ENCODE results near the gene NYAP2. TPM values are rescaled to one million over a fixed set of nuclear protein-coding genes. Genes with fewer than 3 reads are reported as not detected.

Gene NYAP2
- total RNA-seq, 1 donor from 2014 or later: not detected

- Histone ChIP-seq H3K36me3 (no peaks in the 10 kb centered on the region), H3K4me1 (no peaks in the 10 kb centered on the region), H3K27ac (replicated peaks) (no peak overlapping the region), H3K9me3 (replicated peaks) (peaks cover 10% of the 10 kb centered on the region), H3K27me3 (ENCODE audit: low read depth) (no peaks in the 10 kb centered on the region), H3K4me3 (no peak overlapping the region)
- intact Hi-C loops (cut with micrococcal nuclease): no loop called here
- no peak for DNase-seq
- no peak for TF ChIP-seq CTCF (IDR thresholded peaks at IDR 0.05; ENCODE audit: borderline replicate concordance)
Measured at GRCh38 chr2:225534037-225534436, 134.5 kb downstream of the NYAP2 start.

- no peaks in the 10 kb centered on the region for H3K36me3 ChIP-seq
- TF ChIP-seq CTCF (IDR thresholded peaks at IDR 0.05; ENCODE audit: borderline replicate concordance): no peak
- no peaks in the 10 kb centered on the region for H3K27me3 ChIP-seq (ENCODE audit: low read depth)
- intact Hi-C loops (cut with micrococcal nuclease): no loop called here
- no peak overlapping the region for H3K4me3 ChIP-seq
- no peak for DNase-seq
- H3K27ac ChIP-seq (replicated peaks): no peak overlapping the region
- H3K9me3 ChIP-seq (replicated peaks): peaks cover 11% of the 10 kb centered on the region
- H3K4me1 ChIP-seq: no peaks in the 10 kb centered on the region
Measured at GRCh38 chr2:225534697-225535096, 135.2 kb downstream of the NYAP2 start.

GRCh38 chr2:225536036-225536435 lies 136.5 kb downstream of the NYAP2 start:
- Histone ChIP-seq H3K4me3 (no peak overlapping the region), H3K4me1 (no peaks in the 10 kb centered on the region), H3K27me3 (ENCODE audit: low read depth) (no peaks in the 10 kb centered on the region), H3K27ac (replicated peaks) (no peak overlapping the region), H3K36me3 (no peaks in the 10 kb centered on the region), H3K9me3 (replicated peaks) (peaks cover 19% of the 10 kb centered on the region)
- no peak for DNase-seq
- intact Hi-C loops (cut with micrococcal nuclease): no loop called here
- no peak for TF ChIP-seq CTCF (IDR thresholded peaks at IDR 0.05; ENCODE audit: borderline replicate concordance)

GRCh38 chr2:225543626-225544025 lies 144.1 kb downstream of the NYAP2 start:
- Histone ChIP-seq H3K4me3 (no peak overlapping the region), H3K9me3 (replicated peaks) (peaks cover 21% of the 10 kb centered on the region), H3K4me1 (no peaks in the 10 kb centered on the region), H3K27ac (replicated peaks) (no peak overlapping the region), H3K36me3 (no peaks in the 10 kb centered on the region), H3K27me3 (ENCODE audit: low read depth) (no peaks in the 10 kb centered on the region)
- intact Hi-C loops (cut with micrococcal nuclease): no loop called here
- TF ChIP-seq CTCF (IDR thresholded peaks at IDR 0.05; ENCODE audit: borderline replicate concordance): no peak
- no peak for DNase-seq

- DNase-seq: no peak
- intact Hi-C loops (cut with micrococcal nuclease): no loop called here
- Histone ChIP-seq H3K4me1 (no peaks in the 10 kb centered on the region), H3K4me3 (no peak overlapping the region), H3K36me3 (no peaks in the 10 kb centered on the region), H3K27me3 (ENCODE audit: low read depth) (no peaks in the 10 kb centered on the region), H3K27ac (replicated peaks) (no peak overlapping the region), H3K9me3 (replicated peaks) (no peaks in the 10 kb centered on the region)
- TF ChIP-seq CTCF (IDR thresholded peaks at IDR 0.05; ENCODE audit: borderline replicate concordance): no peak
Measured at GRCh38 chr2:225556461-225556860, 157.0 kb downstream of the NYAP2 start.
